HepG2 (cell line): ENCODE data around the gene CPSF6. TPM values are rescaled to one million over a fixed set of nuclear protein-coding genes. Genes with fewer than 3 reads are reported as not detected.

Source experiments
- AGO1 ChIP-seq: fragments of 200-400 bp; formaldehyde crosslinking; IDR thresholded peaks from 2 replicates; pipeline ENCODE4 v1.6.1; 2017; ENCODE audit warnings: mild to moderate bottlenecking, low read depth, low read length, moderate library complexity; ENCODE audit not compliant: poor library complexity, severe bottlenecking
- FOXP1 ChIP-seq, 2 experiments: fragments of 450-650 bp in 1 of 2; IDR thresholded peaks; 2 replicates each; pipeline ENCODE4 v1.6.1; 2017 to 2018; ENCODE audit warnings: antibody characterized with exemption in 1 of 2
- HIVEP1 ChIP-seq: sonication (generic); formaldehyde crosslinking; IDR thresholded peaks from 2 replicates; pipeline ENCODE4 v1.4.0; 2020; ENCODE audit warnings: mild to moderate bottlenecking, missing genetic modification reagents
- NONO ChIP-seq, 2 experiments: fragments of 450-650 bp in 1 of 2; sonication (generic) in 1 of 2; formaldehyde crosslinking in 1 of 2; IDR thresholded peaks in 1 of 2; conservative IDR thresholded peaks in 1 of 2; 2 replicates each; pipeline versions ENCODE4 v1.6.1 to v1.8.0; 2017 to 2022; ENCODE audit warnings: mild to moderate bottlenecking in 1 of 2, missing genetic modification reagents in 1 of 2, moderate library complexity in 1 of 2
- RFXAP ChIP-seq: sonication (generic); formaldehyde crosslinking; IDR thresholded peaks from 2 replicates; pipeline ENCODE4 v1.4.0; 2020; ENCODE audit warnings: missing genetic modification reagents, borderline replicate concordance
- SMARCE1 ChIP-seq: fragments of 450-650 bp; IDR thresholded peaks from 2 replicates; pipeline ENCODE4 v1.6.1; 2017; ENCODE audit warnings: borderline replicate concordance
- TAF1 ChIP-seq: sonication (generic); formaldehyde crosslinking; IDR thresholded peaks from 2 replicates; pipeline ENCODE4 v1.4.0; 2020; ENCODE audit warnings: missing genetic modification reagents
- TCF7 ChIP-seq: sonication (generic); IDR thresholded peaks from 2 replicates; pipeline ENCODE4 v1.6.1; 2016; ENCODE audit warnings: antibody characterized with exemption, low read depth
- TGIF2 ChIP-seq: IDR thresholded peaks from 2 replicates; pipeline ENCODE4 v1.6.1; 2016; ENCODE audit warnings: control low read depth, missing compliant biosample characterization
- ZBTB10 ChIP-seq: sonication (generic); formaldehyde crosslinking; IDR thresholded peaks from 2 replicates; pipeline ENCODE4 v1.4.0; 2020; ENCODE audit warnings: missing genetic modification reagents, borderline replicate concordance
- ZC3H13 ChIP-seq: sonication (generic); formaldehyde crosslinking; IDR thresholded peaks from 2 replicates; pipeline ENCODE4 v1.8.1; 2023; ENCODE audit warnings: mild to moderate bottlenecking, missing genetic modification reagents, moderate library complexity
- ZNF136 ChIP-seq: sonication (generic); formaldehyde crosslinking; IDR thresholded peaks from 2 replicates; pipeline ENCODE4 v1.8.1; 2022; ENCODE audit warnings: low read depth, mild to moderate bottlenecking, moderate library complexity, missing genetic modification reagents
- ZNF263 ChIP-seq: sonication (generic); formaldehyde crosslinking; IDR thresholded peaks from 2 replicates; pipeline ENCODE4 v1.4.0; 2020; ENCODE audit warnings: missing genetic modification reagents
- ZNF337 ChIP-seq: sonication (generic); formaldehyde crosslinking; IDR thresholded peaks from 2 replicates; pipeline ENCODE4 v1.5.1; 2020; ENCODE audit warnings: missing genetic modification reagents, low read depth, mild to moderate bottlenecking, borderline replicate concordance
- ZNF501 ChIP-seq: sonication (generic); formaldehyde crosslinking; IDR thresholded peaks from 2 replicates; pipeline ENCODE4 v1.5.1; 2020; ENCODE audit warnings: mild to moderate bottlenecking, moderate library complexity, missing genetic modification reagents
- ZNF615 ChIP-seq: sonication (generic); formaldehyde crosslinking; IDR thresholded peaks from 2 replicates; pipeline ENCODE4 v1.5.0; 2020; ENCODE audit warnings: mild to moderate bottlenecking, missing genetic modification reagents, borderline replicate concordance
- ZNF678 ChIP-seq: sonication (generic); formaldehyde crosslinking; IDR thresholded peaks from 2 replicates; pipeline ENCODE4 v1.4.0; 2020; ENCODE audit warnings: mild to moderate bottlenecking, missing genetic modification reagents
- polyA plus RNA-seq, 8 experiments: library from polyadenylated mRNA; depleted of rRNA in 3 of 8; stranded (reverse) in 7 of 8; unstranded in 1 of 8; fragments of >200 nt; fragmentation: Illumina TruSeq in 4 of 8; extraction: Trizol in 4 of 8; gene quantifications; 2 replicates each; pipeline versions ENCODE4 v1.2.1 to v1.2.3, GENCODE V29; 2011 to 2016; ENCODE audit warnings: low read depth in 4 of 8, missing spikeins in 1 of 8, mixed read lengths in 1 of 8; ENCODE audit not compliant: insufficient read depth in 1 of 8
- total RNA-seq, 5 experiments: library from RNA; depleted of rRNA; stranded (reverse); fragments of >200 nt; fragmentation: Illumina TruSeq; extraction: Trizol; gene quantifications; 2 replicates each; pipeline ENCODE4 v1.2.3, GENCODE V29; 2016; ENCODE audit warnings: low read depth in 1 of 5
- TF ChIP-seq, protein P1 (sequence below): sonication (generic); formaldehyde crosslinking; IDR thresholded peaks from 2 replicates; pipeline ENCODE4 v1.5.1; 2020; ENCODE audit warnings: mild to moderate bottlenecking, missing genetic modification reagents, moderate library complexity
- TF ChIP-seq, protein P2 (sequence below): sonication (generic); formaldehyde crosslinking; IDR thresholded peaks from 2 replicates; pipeline ENCODE4 v1.4.0; 2020; ENCODE audit warnings: missing genetic modification reagents

The CPSF6 gene
- total and polyA plus RNA-seq, 2 of the 13 experiments (the other 11 are each of a cell fraction or from before 2014, with no cell fraction given) = 41.8 to 71.0 TPM

DNA sequence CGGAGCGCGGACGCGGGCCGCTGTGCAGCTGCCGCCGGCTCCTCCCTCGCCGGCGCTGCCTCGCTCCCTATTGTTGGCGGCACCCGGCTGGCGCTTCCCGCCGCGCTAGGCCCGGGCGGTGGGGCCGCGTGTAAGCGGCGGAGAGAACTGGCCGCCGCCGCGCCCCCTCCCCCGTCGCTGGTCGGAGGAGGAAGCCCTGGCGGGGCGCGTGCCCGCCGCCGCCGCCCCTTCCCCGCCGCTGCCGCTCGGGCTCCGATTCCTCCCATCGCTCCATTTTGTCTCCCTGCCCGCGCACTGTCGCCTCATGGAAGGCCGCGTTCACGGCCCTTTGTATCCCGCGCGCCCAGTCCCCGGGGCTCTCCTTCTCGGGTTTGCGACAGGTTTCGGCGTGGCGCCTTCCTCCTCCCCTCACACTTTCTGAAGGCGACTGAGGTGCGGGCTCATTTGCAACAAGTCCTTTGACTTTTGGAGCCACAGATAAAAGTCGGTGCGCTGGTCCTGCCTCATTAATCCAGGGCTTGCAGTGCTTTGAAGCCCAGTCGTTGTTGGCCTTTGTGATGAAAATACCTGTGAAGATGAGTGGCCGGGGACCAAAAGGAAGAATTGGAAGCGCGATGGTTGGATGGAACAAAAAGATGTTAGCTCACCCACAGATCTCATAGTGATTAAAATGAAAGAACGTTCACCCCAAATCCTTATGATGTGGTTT is 707 bp downstream of the CPSF6 start (continued):
- TF ChIP-seq ZNF263 (CRISPR knock-in tag) (no peak), ZNF136 (CRISPR knock-in tag) (no peak), AGO1 (peak; percentile 82), ZC3H13 (CRISPR knock-in tag) (peak; percentile 48; the same call in 1 of the 2 replicates), ZNF337 (CRISPR knock-in tag) (no peak), TGIF2 (CRISPR knock-in tag) (no peak), ZNF615 (CRISPR knock-in tag) (no peak), NONO (IDR thresholded peaks at IDR 0.05) (no peak), NONO (CRISPR knock-in tag; conservative IDR thresholded peaks at IDR 0.05) (no peak), HIVEP1 (no peak), ZNF501 (CRISPR knock-in tag) (0 out of 2 replicates have a peak, but pooled peaks have one; percentile 5), TCF7 (no peak), FOXP1 (IDR thresholded peaks at IDR 0.05) (no peak), FOXP1 (CRISPR knock-in tag; IDR thresholded peaks at IDR 0.05) (no peak), SMARCE1 (no peak), ZBTB10 (0 out of 2 replicates have a peak, but pooled peaks have one; percentile 24), RFXAP (CRISPR knock-in tag) (no peak), TAF1 (CRISPR knock-in tag) (no peak), ZNF678 (CRISPR knock-in tag) (0 out of 2 replicates have a peak, but pooled peaks have one; percentile 79)
- TF ChIP-seq, protein P1, sequence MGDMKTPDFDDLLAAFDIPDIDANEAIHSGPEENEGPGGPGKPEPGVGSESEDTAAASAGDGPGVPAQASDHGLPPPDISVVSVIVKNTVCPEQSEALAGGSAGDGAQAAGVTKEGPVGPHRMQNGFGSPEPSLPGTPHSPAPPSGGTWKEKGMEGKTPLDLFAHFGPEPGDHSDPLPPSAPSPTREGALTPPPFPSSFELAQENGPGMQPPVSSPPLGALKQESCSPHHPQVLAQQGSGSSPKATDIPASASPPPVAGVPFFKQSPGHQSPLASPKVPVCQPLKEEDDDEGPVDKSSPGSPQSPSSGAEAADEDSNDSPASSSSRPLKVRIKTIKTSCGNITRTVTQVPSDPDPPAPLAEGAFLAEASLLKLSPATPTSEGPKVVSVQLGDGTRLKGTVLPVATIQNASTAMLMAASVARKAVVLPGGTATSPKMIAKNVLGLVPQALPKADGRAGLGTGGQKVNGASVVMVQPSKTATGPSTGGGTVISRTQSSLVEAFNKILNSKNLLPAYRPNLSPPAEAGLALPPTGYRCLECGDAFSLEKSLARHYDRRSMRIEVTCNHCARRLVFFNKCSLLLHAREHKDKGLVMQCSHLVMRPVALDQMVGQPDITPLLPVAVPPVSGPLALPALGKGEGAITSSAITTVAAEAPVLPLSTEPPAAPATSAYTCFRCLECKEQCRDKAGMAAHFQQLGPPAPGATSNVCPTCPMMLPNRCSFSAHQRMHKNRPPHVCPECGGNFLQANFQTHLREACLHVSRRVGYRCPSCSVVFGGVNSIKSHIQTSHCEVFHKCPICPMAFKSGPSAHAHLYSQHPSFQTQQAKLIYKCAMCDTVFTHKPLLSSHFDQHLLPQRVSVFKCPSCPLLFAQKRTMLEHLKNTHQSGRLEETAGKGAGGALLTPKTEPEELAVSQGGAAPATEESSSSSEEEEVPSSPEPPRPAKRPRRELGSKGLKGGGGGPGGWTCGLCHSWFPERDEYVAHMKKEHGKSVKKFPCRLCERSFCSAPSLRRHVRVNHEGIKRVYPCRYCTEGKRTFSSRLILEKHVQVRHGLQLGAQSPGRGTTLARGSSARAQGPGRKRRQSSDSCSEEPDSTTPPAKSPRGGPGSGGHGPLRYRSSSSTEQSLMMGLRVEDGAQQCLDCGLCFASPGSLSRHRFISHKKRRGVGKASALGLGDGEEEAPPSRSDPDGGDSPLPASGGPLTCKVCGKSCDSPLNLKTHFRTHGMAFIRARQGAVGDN (CRISPR knock-in tag) = peak; percentile 40
- TF ChIP-seq, protein P2, sequence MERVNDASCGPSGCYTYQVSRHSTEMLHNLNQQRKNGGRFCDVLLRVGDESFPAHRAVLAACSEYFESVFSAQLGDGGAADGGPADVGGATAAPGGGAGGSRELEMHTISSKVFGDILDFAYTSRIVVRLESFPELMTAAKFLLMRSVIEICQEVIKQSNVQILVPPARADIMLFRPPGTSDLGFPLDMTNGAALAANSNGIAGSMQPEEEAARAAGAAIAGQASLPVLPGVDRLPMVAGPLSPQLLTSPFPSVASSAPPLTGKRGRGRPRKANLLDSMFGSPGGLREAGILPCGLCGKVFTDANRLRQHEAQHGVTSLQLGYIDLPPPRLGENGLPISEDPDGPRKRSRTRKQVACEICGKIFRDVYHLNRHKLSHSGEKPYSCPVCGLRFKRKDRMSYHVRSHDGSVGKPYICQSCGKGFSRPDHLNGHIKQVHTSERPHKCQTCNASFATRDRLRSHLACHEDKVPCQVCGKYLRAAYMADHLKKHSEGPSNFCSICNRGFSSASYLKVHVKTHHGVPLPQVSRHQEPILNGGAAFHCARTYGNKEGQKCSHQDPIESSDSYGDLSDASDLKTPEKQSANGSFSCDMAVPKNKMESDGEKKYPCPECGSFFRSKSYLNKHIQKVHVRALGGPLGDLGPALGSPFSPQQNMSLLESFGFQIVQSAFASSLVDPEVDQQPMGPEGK (CRISPR knock-in tag) = 0 out of 2 replicates have a peak, but pooled peaks have one; percentile 18
